SU-DHL-6 (cell line): ENCODE data around the gene ELMO3.

ENCODE experiments used
- H2AFZ ChIP-seq: fragments of 200-600 bp; sonication (generic); 2 replicates; pipeline ENCODE4 v1.6.1; 2014; ENCODE audit warnings: low read depth, mild to moderate bottlenecking, moderate library complexity, mixed read lengths, antibody characterized with exemption, low read length; ENCODE audit not compliant: severe bottlenecking
- H3F3A ChIP-seq: fragments of 200-600 bp; shearing (Covaris generic); 2 replicates; pipeline ENCODE4 v1.6.0; 2016; ENCODE audit warnings: antibody characterized with exemption, mild to moderate bottlenecking; ENCODE audit not compliant: insufficient read depth
- H3K27ac ChIP-seq: fragments of 200-600 bp; sonication (generic); 2 replicates; pipeline ENCODE4 v1.5.1; 2016; ENCODE audit warnings: low read depth, mild to moderate bottlenecking, low read length, moderate library complexity, mixed read lengths
- H3K27me3 ChIP-seq: fragments of 200-600 bp; sonication (generic), shearing (Covaris generic); 2 replicates; pipeline ENCODE4 v1.6.0; 2014; ENCODE audit warnings: mild to moderate bottlenecking, low read length
- H3K36me3 ChIP-seq: fragments of 200-600 bp; sonication (generic); 2 replicates; pipeline ENCODE4 v1.6.1; 2014; ENCODE audit warnings: mild to moderate bottlenecking, low read length, mixed read lengths
- H3K4me2 ChIP-seq: fragments of 300-600, 200-600 bp; shearing (Covaris generic), sonication (generic); 2 replicates; pipeline ENCODE4 v1.6.0; 2014; ENCODE audit warnings: low read length, low read depth, mild to moderate bottlenecking; ENCODE audit not compliant: poor library complexity, severe bottlenecking
- H3K4me3 ChIP-seq: fragments of 200-600 bp; sonication (generic); 2 replicates; pipeline ENCODE4 v1.5.1; 2014; ENCODE audit warnings: antibody characterized with exemption, low read length, mild to moderate bottlenecking, mixed read lengths; ENCODE audit not compliant: insufficient read depth, poor library complexity, severe bottlenecking
- H3K79me2 ChIP-seq: fragments of 200-600 bp; sonication (generic); 2 replicates; pipeline ENCODE4 v1.6.1; 2014; ENCODE audit warnings: mild to moderate bottlenecking, low read length, moderate library complexity; ENCODE audit not compliant: insufficient read depth
- H3K9ac ChIP-seq: fragments of 200-600 bp; sonication (generic); 2 replicates; pipeline ENCODE4 v1.7.0; 2014; ENCODE audit warnings: mild to moderate bottlenecking, low read length
- H3K9me2 ChIP-seq: fragments of 200-600 bp; sonication (generic); replicated peaks from 2 replicates; pipeline ENCODE4 v1.6.1; 2014; ENCODE audit warnings: low read length; ENCODE audit not compliant: insufficient read depth
- H3K9me3 ChIP-seq: fragments of 200-600 bp; sonication (generic); 2 replicates; pipeline ENCODE4 v1.6.1; 2014; ENCODE audit warnings: low read length, mixed read lengths; ENCODE audit not compliant: insufficient read depth
- H4K20me1 ChIP-seq: fragments of 200-600 bp; sonication (generic); 2 replicates; pipeline ENCODE4 v1.6.1; 2014; ENCODE audit warnings: low read depth, mild to moderate bottlenecking, antibody characterized with exemption, low read length, moderate library complexity, mixed read lengths
- EZH2phosphoT487 ChIP-seq: fragments of 200-600 bp; sonication (generic), shearing (Covaris generic); conservative IDR thresholded peaks from 2 replicates; pipeline ENCODE4 v1.6.1; 2018; ENCODE audit warnings: mild to moderate bottlenecking, antibody characterized with exemption, low read length, moderate library complexity, mixed read lengths
- TF ChIP-seq, protein P1 (sequence below): fragments of 200-600 bp; sonication (generic); IDR thresholded peaks from one replicate; pipeline ENCODE4 v1.5.1; 2017; ENCODE audit warnings: antibody characterized with exemption, mild to moderate bottlenecking, low read length, moderate library complexity; ENCODE audit not compliant: insufficient read depth, poor library complexity, severe bottlenecking

Gene ELMO3

DNA sequence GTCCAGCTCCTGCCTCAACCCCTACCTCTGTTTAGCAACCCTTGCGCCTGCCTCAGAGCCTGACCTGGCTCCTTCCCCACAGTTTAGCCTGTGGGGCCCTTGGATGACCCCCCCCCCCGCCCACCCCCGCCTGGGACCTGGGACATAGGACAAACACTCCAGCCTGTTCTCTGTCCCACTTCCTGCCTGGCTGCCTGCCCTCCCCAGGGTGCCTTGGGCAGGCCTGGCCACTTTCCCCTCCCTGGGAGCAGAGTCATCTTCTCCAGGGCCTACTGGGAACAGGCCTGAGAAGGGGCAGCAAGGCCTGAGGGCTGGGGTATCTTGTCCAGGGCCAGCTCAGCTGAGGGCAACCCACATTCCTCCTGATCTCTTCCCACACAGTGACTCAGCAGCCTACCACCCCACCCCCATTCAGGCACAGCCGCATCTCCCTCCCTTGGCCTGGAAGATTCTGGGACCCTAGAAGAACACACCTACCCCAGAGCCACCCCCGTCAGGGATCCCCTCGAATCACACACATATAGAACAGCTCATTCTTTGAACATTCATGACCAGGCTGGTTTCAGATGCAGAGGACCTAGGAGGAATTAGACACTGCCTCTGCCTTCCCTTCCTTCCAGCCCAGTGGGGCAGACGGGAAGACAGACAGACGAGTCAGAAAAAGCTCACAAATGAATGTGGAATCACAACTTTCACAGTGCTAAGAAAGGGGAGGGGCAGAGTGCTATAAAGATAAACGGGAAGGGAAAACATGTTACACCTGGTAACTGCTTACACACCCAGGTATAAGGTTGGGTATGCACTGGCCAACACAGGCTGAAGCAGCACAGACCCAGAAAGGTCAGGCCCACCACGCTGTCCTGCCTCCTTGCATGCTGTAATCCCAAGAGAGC, 42.3 kb downstream of the ELMO3 start:
- Histone ChIP-seq H3K9me3 (no peaks in the 10 kb centered on the region), H2AFZ (no peak overlapping the region), H3K9me2 (no peaks in the 10 kb centered on the region), H4K20me1 (no peaks in the 10 kb centered on the region; the same call in 1 of the 2 replicates), H3F3A (no peaks in the 10 kb centered on the region), H3K36me3 (no peaks in the 10 kb centered on the region), H3K27me3 (no peaks in the 10 kb centered on the region), H3K4me2 (no peak overlapping the region), H3K27ac (no peak overlapping the region), H3K79me2 (no peaks in the 10 kb centered on the region), H3K4me3 (no peak overlapping the region), H3K9ac (no peak overlapping the region)
- no peak for TF ChIP-seq EZH2phosphoT487
- TF ChIP-seq, protein P1, sequence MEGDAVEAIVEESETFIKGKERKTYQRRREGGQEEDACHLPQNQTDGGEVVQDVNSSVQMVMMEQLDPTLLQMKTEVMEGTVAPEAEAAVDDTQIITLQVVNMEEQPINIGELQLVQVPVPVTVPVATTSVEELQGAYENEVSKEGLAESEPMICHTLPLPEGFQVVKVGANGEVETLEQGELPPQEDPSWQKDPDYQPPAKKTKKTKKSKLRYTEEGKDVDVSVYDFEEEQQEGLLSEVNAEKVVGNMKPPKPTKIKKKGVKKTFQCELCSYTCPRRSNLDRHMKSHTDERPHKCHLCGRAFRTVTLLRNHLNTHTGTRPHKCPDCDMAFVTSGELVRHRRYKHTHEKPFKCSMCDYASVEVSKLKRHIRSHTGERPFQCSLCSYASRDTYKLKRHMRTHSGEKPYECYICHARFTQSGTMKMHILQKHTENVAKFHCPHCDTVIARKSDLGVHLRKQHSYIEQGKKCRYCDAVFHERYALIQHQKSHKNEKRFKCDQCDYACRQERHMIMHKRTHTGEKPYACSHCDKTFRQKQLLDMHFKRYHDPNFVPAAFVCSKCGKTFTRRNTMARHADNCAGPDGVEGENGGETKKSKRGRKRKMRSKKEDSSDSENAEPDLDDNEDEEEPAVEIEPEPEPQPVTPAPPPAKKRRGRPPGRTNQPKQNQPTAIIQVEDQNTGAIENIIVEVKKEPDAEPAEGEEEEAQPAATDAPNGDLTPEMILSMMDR = no peak

DNA sequence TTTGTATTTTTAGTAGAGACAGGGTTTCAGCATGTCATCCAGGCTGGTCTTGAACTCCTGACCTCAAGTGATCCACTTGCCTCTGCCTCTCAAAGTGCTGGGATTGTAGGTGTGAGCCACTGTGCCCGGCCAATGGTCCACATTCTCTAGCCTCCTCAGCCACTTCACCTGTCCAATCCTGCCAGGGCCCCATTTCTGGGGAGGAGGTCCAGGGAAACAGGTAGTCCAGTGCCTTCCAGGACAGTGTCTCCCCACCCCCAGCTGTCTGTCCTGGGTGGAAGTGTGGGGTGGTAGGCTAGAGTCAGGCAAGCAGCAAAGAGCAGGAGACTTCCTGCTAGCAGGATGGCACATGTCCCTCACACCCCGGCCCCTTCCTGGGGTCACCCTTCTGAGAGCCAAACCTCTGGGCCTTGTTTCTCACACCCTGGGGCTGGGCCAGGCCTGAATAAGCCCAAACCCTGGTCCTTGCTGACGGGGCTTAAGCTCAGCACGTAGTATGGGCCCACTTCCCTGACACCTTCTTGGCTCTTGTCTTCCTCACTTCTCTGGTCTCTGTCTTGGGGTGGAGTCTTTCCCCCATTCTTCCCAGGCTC, 43.3 kb downstream of the ELMO3 start:
- Histone ChIP-seq H3K9ac (no peak overlapping the region), H4K20me1 (no peaks in the 10 kb centered on the region; the same call in 1 of the 2 replicates), H3K79me2 (no peaks in the 10 kb centered on the region), H3K36me3 (no peaks in the 10 kb centered on the region), H3K4me3 (no peak overlapping the region), H3K27ac (no peak overlapping the region), H2AFZ (no peak overlapping the region), H3F3A (no peaks in the 10 kb centered on the region), H3K27me3 (no peaks in the 10 kb centered on the region), H3K4me2 (no peak overlapping the region), H3K9me2 (no peaks in the 10 kb centered on the region), H3K9me3 (no peaks in the 10 kb centered on the region)
- TF ChIP-seq, protein P1 = no peak
- TF ChIP-seq EZH2phosphoT487 = no peak

GRCh38 chr16:67243481-67243880, 44.5 kb downstream of the ELMO3 start:
- H3K9ac ChIP-seq = no peak overlapping the region
- H3K27ac ChIP-seq = no peak overlapping the region
- H3K4me3 ChIP-seq = no peak overlapping the region
- H3K27me3 ChIP-seq = no peaks in the 10 kb centered on the region
- no peaks in the 10 kb centered on the region for H3K9me3 ChIP-seq
- no peak overlapping the region for H2AFZ ChIP-seq
- H3K36me3 ChIP-seq = no peaks in the 10 kb centered on the region
- H3K79me2 ChIP-seq = no peaks in the 10 kb centered on the region
- TF ChIP-seq EZH2phosphoT487 = no peak
- TF ChIP-seq, protein P1 = no peak
- H4K20me1 ChIP-seq = no peaks in the 10 kb centered on the region; the same call in 1 of the 2 replicates
- H3F3A ChIP-seq = no peaks in the 10 kb centered on the region
- no peak overlapping the region for H3K4me2 ChIP-seq
- H3K9me2 ChIP-seq = no peaks in the 10 kb centered on the region
